HG03280 (cell line): Measurements from ENCODE around the gene EHD4.
A peak's percentile ranks its signal among the peaks of the same experiment; 100 is the strongest.

Experiments
- ATAC-seq: cut with Tn5 transposase; IDR thresholded peaks from one replicate; pipeline ENCODE4 v1.9.1; 2021; ENCODE audit warnings: mild to moderate bottlenecking, moderate library complexity; ENCODE audit not compliant: unreplicated experiment

Gene EHD4

GRCh38 chr15:41922353-41922752 lies 50.0 kb downstream of the EHD4 start:
- ATAC-seq = no peak

- no peak for ATAC-seq
Observed at GRCh38 chr15:41921639-41922038, 50.7 kb downstream of the EHD4 start.

GRCh38 chr15:41921167-41921566 lies 51.2 kb downstream of the EHD4 start:
- no peak for ATAC-seq

DNA sequence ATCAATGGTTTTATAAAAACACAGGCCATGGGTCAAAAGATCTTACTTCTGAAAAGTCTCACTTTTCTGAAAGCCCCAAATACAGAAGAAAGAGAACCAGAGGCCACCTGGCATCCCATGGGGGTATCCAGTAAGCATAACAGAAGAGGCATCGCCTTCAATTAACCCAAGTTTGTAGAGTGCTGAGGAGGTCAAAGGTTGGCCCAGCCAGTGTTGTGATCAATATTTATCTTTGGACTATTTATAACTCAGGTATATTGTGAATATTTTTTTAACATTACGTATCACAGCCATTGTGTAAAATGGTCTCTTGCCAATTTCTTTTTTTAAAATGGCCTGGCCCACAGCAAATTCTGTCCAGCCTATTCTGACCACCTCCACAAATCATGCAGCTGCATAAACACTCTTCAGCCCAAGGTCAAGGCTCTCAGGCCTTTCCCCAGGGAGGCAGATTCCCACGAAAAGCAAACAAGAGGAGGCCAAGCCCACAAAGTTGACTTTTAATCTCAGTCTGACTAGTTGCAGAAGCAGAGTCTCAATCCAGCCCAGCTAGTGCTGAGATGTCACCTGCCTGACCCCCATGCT lies 52.3 kb downstream of the EHD4 start:
- no peak for ATAC-seq

DNA sequence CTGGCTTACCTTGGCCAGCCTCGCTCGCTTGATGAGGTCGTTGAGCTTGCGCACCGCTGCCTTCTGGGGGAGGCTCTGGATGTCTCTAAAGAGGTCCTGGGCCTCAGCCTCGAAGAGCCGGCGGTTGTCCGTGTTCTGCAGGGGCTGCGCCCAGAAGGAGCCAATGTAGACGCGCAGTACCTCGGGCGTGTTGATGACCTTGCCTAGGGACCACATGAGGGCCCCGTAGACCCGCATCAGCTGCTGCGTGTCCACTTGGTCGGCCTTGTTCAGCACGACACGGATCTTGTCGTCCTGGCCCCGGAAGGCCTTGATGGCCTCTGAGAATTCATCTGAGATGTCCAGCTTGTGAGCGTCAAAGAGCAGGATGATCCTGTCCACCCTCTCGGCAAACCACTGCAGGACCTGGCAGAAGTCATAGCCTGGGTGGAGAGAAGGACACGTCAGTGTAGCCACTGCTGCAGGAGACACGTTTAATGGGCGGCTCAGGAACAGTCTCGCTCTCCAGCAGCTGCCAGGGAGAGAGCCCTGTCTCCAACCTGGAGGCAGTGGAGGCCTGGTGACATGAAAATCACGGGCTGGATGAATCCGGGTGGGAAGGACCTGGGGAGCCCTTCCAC lies 53.0 kb downstream of the EHD4 start:
- ATAC-seq = no peak

DNA sequence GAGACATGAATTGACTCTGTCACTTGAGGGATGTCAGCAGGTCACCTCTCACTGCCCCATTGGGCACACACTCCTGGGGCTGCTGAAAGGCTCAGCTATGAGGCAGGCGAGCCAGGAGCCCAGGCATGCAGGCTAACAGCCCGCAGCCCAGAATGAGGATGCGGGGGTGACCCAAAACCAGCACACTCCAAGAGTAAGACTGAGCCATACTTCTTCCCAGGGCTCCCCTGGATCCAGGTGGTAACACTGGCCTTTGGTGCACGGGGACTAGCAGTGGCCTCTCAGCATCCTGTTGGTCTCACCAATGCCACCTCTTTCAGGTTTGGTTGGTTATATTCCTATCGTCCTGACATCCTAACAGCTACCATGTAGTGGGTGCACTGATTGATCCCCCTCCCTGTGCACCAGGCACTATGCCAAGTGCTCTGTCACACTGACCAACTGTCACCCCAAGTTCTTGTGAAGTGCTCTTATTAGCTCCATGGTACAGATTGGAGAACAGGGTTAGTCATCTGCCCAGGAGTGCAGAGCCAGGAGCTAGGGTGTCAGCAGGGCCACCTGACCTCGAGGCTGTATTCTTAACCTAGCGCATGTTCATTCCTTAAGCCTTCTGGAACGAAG lies 53.7 kb downstream of the EHD4 start:
- no peak for ATAC-seq

DNA sequence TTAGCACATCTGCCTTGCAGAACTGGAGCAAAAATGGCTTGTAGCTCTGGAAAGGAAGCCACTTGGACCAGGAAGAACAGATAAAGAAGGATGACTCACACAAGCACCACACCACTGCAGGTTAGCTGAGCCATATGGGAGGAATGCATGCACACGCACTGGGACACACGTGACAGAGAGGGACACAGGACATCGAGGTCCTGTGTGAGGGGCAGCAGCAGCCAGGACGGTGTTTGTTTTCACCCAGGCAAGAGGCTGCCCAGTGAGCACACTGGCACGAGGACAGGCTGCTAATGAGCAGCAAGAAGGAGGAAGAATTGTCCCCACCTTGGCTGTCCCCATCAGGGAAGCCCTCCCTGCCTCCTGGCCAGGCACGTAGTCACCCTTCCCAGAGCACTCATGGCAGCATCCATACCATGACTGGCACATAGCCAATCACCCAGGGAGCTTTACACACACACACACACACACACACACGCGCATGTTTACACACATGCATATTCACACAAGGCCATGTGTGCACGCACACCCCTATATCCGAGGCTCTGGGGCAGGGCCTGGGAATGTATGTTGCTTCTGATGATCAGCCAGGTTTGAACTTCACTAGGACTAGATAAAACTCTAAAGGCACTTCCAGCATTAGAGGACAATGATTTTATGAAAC lies 54.5 kb downstream of the EHD4 start:
- no peak for ATAC-seq

GRCh38 chr15:41915255-41915994 lies 56.9 kb downstream of the EHD4 start:
- ATAC-seq = no peak

DNA sequence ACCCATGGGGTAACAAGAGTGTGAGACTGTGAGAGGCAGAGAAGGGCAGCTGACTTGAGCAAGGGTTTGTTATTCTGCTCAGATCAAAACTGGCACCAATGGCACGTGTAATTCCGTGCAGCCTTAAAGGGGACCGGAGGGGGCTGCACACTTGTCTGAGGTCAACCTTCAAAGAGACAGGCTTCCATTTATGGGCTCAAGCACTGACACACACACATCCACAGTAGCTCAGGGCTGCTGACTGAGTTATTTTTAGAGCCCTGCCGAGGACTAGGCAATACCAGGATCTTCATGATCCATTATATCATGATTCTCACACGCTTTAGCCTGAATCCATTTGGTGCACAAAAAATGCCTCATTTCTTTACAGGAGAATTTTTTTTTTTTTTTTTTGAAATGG lies 57.9 kb downstream of the EHD4 start:
- no peak for ATAC-seq

DNA sequence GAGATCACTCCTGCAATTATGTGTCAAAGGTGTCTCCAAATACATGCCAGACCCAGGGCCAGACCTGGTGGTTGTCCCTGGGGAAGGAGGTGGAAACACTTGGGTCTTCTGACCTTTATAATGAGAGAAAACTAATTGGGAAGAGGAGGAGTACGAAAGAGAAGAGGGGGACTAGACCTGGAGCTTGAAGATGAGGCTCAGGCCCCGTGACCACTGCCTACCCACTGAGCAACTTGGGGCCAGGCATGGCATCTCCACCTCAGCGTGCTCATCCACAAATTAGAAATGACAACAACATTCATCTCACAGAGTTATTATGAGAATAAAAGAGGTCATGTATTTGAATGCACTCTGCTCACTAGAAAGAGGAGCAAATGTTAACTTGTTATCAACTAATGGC lies 59.1 kb downstream of the EHD4 start:
- ATAC-seq = no peak

GRCh38 chr15:41911691-41912345 lies 60.5 kb downstream of the EHD4 start:
- ATAC-seq = no peak

DNA sequence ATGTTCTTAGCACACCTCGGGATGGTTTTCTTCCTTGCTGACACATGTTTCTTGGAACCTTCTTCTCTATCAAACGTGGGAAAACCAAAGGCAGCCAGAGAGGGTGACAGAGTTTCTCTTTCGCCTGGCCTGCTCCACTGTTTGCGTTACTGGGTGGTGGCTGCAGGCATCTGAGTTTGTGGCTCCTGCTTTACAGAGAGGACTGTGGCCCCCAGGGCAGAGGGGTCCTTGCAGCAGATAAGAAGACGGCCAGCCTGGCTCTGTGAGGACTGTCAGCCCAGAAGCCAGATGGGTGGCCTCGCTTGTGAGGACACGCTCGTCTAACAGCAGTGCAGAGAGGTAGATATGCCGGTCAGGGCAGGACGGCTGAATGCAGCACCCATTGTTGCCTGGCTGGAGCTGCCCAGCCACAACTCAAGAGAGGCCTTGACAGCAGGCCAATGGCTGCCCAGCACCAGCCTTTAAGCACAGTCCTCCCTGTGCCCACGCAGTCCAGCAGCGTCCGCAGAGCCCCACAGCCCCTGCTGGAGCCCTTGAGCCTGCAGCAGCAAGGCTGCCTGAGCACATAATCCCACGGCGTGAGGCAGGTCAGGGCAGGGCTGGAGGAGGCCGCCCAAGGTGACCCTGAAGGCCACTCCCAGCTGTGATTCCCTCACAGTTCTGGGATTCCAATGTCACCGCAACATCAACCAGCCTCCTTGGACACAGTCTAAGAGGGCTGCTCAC lies 63.5 kb downstream of the EHD4 start:
- ATAC-seq = no peak

DNA sequence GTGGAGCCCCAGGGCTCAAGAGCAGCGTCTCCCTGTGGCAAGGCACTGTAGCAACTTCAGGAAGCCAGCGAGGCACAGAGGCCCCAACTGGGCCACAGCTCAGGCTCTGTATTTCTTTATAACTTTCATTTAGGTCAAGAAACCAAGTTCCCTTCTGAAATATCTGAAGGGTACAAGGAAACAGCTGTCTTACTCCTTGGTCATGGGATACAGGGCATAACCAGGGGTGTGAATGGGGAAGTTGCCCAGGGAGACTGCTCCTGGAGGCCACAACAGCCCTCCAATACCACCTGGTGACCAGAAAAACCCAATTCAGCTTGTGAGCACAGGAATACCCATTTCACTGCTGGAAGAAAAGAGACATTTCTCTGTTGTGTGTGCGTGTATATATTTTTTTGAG lies 65.2 kb downstream of the EHD4 start:
- no peak for ATAC-seq

GRCh38 chr15:41906608-41907007 lies 65.7 kb downstream of the EHD4 start:
- no peak for ATAC-seq

DNA sequence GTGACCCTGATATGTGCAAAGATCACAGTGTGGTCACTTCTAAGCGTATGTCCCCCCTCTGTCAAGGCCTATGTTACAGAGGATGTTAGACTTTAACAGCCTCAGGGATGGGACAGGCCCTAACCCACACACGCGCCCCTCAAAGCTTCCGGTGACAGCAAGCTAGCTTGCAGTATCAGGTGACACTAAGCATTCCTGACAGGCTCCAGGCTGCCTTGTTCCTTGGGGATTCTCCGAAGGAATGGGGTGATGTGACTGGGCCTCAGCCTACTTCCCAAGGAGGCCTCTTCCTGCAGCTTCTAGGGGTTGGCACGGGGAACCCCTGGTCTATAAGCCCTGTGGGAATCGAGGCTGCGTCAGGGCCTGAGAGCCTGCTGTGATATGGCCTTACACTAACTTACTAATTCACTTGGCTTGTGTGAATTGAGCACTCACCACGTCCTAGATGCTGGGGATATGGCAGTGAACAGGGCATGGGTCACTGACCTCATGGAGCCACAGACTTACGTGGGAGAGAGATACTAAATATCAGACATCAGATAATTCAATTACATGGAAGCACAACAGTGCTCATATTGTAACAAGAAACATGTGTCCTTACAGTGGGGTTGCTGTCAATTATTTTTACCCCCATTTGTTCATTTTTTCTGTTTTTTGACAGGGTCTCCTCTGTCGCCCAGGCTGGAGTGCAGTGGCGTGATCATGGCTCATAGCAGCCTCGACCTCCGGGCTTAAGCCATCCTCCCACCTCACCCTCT lies 67.1 kb downstream of the EHD4 start:
- no peak for ATAC-seq

- peak; percentile 52 for ATAC-seq
Observed at GRCh38 chr15:41904541-41905005, 67.8 kb downstream of the EHD4 start.

- no peak for ATAC-seq
Observed at GRCh38 chr15:41903782-41904181, 68.6 kb downstream of the EHD4 start.

- no peak for ATAC-seq
Observed at GRCh38 chr15:41901431-41901830, 70.9 kb downstream of the EHD4 start.
